Retina (tissue), 1 donor: ENCODE data around the gene DNAH1.

Experiments used
- DNase-seq: peaks from one replicate; pipeline ENCODE4 v3.0.0-alpha.2; 2016

DNAH1 gene

DNA sequence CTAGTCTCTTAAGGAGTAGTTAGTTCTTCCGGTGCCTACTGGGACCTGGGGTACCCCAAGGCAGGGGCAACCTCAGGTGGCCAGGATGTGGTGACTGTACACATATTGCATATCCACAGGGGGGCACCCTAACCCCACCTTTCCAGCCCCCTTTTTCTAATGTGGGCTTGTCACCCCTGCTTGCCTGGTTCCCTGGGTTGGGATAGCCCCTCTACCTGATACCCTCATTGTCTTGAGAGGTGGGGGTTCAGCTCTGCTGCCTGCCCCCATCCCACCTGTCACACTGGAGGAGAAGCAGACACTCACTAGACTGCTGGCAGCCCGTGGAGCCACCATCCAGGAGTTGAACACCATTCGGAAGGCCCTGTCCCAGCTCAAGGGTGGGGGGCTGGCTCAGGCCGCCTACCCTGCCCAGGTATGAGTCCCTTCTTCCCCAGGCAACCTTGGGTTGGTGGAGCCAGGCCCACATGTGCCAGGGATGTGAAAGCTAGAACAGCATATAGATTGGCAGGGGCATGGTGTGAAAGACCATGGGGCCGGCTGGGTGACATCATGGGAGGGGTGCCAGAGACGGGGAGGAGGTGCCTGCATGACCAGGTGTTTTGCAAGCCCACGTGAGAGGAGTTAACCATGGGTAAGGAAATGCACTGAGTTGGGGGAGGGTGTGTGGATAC lies 24.5 kb upstream of the DNAH1 start:
- DNase-seq: peak; percentile 56

DNA sequence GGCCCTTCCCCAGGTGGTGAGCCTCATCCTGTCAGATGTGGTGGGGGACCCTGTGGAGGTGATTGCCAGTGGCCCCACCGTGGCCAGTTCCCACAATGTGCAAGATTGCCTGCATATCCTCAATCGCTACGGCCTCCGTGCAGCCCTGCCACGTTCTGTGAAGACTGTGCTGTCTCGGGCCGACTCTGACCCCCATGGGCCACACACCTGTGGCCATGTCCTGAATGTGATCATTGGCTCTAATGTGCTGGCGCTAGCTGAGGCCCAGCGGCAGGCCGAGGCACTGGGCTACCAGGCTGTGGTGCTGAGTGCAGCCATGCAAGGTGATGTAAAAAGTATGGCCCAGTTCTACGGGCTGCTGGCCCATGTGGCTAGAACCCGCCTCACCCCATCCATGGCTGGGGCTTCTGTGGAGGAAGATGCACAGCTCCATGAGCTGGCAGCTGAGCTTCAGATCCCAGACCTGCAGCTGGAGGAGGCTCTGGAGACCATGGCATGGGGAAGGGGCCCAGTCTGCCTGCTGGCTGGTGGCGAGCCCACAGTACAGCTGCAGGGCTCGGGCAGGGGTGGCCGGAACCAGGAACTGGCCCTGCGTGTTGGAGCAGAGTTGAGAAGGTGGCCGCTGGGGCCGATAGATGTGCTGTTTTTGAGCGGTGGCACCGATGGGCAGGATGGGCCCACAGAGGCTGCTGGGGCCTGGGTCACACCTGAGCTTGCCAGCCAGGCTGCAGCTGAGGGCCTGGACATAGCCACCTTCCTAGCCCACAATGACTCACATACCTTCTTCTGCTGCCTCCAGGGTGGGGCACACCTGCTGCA lies 23.7 kb upstream of the DNAH1 start:
- no peak for DNase-seq

DNA sequence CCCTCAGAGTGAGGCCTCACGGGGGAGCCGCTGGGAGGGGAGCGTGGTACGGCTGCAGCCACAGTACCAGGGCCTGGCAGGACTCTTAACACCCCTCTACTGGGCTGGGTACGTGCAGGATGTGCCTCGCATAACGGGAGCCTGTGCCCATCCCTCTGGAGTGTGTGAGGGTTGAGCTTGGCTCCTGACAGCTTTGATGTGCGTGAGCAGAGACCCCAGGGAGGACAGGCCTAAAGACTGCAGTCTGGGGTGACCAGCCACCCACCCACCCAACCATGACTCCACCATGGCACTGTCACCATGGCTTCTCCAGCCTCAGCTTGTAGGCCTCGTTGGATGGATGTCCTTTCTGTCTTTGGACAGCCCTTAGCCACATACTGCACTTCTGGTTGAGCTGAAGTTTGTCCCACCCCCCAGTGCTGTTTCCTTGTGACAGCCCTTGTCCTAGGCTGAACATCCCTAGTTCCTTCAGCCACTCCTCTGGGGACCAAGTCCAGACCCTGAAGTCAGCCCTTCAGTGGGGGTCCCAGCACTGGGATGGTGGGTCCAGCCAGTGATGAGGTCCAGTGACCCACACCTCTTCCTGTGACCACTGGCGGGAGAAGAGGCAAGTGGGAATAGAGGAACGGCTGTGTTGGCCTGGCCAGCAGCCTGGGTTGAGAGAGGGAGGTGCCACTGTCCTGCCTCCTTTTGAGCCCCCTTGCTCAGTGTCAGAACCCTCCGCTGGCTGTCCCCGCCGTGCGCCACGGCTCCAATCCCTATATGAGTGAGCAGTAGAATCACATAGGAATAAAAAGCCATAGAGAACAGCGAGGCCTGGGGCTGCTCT lies 22.4 kb upstream of the DNAH1 start:
- DNase-seq: no peak

DNA sequence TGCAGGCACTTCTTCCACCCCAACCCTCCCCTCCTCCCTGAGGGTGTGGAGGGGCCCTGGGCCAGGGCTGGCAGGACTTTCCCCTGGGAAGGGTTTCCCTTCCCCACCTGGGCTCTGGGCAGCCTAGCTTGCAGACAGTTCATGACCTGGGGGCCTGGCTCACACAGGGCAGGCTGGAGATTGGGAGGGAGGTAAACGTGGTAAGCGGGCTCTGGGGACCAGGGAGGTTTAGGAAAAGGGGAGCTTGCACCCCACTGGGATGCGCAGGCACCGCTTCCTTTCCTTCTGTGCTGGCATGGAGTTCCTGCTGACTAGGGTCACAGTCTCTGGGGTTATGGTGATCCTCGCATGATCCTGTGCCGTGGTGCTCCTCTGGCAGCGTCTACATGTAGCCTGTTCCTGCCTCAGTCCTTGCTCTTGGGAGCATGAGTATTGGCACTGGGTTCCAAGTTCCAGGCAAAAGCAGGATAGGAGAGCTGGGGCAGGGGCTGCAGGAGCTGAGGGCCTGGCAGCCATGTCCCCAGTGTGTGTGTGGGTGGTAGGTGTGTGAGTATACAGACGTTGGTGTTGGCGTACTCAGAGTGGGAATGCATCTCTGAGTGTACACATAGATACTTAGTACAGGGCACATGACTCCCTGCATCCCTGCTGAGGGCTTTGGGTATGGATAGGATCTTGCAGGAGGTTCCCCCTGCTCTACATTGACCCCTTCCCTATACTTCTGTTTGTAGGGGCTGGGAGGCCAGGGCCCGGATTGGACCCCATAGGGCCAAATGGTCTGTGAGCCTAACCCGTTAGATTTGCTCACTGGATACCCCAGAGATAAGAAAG lies 21.6 kb upstream of the DNAH1 start:
- no peak for DNase-seq

DNA sequence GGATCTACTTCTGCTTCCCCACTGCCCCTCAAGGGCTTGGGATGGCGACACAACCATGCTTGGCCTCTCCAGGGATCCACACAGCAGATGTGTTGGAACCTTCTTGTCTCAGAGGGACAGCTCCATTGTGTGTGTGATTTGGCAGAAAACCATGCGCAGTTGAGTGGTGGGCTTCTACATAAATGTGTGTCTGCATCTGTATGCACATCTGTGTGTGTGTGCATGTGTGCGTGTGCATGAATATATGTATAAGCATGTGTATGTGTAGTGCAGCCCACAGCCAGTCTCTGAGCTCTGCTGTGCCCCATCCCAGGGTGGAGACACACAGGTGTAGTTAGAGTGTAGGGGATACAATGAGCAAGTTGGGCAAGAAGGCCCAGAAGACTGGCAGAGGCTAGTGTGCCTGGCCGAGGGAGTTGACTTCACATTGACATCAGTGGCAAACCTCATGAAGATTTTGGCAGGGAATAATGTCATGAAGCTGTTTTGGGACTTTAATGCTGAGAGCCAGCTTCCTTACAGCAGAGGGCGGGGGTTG lies 20.4 kb upstream of the DNAH1 start:
- DNase-seq: no peak

DNA sequence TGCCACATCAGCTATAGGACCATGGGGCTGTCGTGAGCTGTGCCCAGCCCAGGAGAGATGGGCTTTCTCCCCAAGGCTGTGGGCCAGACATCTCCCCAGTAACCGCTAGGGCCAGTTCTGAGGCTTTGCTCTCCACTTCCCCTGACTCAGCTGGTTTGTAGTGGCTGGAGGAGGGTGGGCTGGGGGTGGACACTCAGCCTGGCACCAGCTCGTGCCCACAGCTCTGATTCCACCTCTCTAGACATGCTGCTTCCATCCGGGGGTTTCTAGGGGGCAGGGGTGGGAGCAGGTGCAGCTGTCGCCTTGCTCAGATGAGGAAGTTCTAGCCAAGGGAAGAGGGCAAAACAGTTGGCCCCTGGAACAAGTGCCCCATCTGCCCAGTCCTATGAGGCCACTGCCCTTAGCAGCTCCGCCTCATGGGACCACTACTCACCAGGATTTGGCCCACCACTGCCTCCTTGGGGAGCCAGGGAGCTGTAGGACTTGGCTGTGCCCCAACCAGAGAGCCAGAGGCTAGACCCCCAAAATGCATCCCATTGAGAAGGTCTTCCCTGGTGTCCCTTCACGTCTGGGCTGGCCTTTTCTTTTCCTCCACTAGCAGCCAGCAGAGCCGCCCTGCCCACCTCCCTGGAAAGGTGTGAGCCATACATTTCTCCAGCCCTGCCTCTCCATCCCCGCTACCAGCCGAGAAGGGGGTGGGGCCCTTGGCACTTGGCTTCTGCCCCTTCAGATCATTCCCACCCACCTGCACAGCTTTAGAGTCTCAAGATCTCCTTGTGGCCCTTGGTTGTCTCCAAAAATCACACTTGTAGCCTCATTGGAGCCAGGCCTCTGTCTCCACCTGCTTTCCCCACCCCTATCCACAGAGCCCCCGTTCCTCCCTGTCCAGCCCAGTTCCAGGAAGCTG lies 18.6 kb upstream of the DNAH1 start:
- DNase-seq: no peak

DNA sequence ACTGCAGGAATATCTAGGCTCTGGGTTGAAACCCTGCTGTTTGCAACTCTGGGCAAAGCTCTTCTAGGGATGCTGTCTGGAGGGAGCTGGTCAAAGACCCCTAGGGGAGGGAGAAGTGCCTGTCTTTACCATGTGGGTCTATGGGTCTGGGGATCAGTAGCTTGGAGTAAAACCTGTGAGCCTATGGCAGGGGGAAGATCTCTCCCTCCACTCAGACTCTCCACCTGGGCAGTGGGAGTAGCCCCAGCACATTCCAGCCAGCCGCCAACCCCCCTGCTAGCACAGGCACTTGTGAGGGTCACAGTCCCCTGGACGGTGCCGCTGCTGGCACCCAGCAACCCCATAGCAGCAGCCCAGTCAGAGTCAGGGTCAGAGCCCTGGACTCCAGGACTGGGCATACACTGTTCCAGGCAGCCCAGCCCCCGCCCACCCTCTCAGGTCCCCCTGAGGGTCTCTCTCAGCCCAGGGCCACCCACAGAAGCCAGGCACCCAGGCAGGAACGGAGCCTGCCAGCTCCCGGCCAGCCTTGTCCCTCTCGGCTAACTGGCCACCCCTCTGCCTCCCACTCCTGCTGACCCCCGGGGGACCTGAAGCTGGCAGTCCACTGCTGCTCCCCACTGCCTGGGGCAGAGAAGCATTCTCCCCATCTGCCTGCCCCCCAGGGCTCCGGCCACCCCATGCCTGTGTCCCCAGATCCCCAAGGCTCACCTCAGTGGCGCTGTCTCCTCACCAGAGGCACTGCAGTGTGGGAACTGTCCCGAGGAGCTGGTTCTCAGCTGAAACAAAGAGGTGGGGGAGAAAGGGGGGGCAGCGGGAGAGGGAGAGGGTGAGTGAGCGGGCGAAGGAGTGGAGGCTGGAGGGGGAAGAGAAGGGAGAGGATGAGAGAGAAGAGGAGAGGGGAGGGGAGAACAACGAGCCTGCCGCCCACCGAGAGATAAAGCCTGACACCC lies 17.7 kb upstream of the DNAH1 start:
- DNase-seq: peak; percentile 81

DNA sequence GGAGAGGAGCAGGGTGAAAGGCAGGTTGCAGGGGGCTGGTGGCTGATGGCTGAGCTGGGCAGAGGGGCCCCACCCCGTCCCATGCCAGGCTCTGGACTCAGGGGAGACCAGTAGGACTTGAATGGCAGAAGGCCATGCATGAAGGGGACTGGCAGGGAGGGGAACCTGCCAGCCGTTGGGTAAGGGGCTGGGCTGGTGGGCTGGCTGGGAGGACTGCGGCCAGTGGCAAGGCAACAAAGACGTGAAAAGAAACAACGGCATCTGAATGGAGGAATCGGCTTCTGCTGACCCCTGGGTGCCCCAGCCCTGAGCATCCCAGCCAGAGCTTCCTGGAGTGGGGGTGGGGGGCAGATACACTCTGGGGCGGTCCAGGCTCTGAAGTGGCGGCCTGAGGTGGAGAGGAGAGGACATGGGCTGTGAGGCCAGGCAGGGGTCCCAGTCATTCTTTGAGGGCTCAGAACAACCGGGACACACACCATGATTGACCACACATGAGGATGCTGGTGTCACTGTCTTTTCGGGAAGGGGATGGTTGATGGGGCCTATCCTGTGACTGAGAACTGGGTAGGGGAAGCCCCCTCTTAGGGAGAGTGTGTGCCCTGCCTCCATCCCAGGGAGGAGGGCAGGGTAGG lies 16.8 kb upstream of the DNAH1 start:
- DNase-seq: peak; percentile 77

DNA sequence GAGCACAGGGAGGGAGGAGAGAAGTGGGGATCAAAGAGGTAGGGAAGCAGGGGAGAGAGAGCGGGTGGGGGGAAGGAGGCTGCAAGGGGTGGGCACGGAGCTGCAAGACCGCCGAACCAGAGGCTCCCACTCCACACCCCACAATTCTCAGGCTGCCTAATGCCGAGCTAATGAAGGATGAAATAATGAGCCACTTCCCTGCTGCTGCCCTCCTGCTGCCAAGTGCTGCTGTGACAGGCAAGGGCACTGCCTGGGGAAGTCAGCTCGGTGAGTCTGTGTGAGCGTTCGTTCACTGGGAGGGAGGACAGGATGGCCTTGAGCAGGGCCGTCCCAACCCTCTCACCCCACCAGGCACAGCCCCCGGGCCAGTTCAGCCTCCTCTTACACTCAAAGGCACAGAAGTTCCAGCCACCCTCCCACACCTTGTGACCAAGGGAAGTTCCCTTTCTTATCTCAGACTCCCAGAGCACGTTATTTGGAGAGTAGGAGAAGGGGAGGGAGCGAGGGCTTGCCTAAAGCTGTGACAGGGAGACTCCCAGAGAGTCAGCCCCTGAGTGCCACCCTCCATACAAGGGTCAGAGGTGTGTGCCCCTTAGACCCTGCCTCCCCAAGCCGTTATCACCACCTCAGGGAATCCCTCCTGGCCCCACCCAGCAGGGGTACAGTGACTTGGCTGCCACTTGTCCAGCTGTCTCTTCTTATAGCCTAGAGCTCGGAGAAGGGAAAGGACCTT lies 16.1 kb upstream of the DNAH1 start:
- peak; percentile 79 for DNase-seq

DNA sequence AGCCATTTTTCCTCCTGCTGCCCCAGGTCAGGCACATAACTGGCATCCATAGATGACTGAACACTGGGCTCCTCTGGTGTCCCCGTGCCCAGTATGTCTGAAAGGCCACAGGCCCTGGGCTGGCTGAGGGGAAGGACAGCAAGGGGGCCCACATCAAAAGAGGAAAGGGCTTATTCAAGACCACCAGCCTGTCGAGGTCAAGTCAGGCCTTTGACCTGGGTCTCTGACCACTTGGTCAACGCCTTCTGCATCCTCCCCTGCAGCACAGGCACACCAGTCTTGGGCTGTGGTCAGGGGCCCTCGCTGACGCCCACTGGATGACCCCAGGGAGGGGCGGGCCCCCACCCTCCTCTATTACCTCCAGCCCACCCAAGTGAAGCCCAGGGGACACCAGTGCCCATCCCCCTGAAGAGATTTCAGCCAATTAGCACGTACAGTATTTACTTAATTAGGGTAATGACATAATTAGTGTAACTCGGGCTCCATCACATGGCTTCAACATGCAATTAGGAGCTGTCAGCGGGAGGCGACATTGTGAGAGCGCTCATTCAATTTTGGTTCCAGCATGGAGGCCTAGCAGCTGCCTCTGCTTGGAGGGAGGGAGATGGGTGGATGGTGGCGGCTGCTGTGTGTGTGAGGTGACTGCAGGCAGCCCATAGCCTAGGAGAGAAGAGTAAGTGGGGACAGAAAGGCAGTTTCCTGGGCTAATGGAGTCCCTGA lies 13.5 kb upstream of the DNAH1 start:
- peak; percentile 86 for DNase-seq

DNA sequence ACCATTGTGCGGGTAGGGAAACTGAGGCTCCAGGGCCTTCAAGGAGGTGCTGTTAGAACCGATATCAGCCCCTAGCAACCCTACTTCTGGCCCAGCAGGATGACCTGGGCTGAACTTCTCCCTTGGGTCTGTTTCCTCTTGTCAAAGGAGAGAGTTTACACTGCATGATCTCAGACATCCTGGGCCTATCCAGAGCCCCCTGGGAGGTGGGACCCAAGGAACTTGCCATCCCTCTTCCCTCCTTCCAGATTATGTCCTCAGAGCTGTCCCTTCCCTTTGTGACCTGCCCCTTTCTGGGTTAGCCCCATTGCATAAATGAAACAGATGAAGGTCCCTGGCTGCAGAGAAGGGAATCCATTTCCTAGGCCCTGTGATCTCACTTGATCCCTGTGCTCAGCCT lies 12.3 kb upstream of the DNAH1 start:
- no peak for DNase-seq

DNA sequence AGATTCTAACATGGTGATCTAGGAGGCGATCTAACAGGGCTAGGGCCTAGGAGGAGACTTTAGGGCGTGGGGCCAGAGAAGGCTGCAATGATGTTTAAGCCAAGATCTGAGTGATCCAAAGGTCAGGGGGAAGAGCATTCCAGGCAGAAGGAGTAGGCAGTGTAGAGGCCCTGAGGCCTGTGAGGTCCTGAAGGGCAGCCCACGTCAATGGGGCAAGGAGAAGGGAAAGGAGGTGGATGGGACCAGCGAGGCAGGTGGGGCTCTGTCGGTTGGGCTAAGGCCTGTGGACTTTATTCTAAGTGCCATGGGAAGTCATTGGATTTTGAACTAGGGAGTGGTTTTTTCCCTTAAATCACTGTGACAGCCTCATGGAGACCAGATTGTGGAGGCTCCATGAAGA lies 10.2 kb upstream of the DNAH1 start:
- no peak for DNase-seq

DNA sequence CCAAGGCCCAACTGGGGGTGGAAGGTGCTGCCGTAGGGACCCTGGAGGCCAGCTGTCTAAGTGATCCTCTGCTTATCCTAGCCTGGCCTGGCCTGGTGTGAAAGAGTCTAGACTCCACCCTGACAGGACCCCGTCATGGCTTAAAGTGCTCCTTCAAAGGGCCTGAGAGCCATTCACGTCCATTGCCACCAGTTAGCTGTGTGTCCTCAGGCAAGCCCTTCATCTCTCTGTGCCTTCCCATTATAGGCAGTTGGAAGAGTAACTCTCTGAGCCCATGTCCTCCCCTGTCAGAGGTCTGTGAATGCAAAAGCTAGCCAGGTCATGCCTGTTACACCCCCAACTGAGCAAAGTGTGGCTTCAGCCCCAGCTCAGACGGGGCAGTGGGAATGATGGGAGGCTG lies 9.1 kb upstream of the DNAH1 start:
- DNase-seq: no peak

DNA sequence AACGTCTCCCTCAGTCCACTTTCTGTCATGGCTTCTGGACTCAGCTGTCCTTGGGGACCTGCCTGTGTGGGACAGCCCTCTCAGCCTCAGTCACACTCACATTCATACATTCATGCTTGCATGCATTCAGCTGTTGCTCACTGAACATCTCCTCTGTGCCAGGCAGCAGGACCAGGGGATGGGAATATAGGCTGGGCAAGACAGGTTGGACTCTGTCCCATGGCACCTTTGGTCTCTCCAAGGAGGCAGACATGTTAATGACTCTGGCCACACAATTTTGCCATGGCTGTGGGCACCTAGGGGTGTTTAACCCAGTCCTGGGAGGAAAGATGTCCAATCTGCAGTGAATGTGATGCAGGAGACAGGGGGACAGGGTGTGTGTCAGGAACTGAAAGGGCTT lies 7.8 kb upstream of the DNAH1 start:
- DNase-seq: no peak

DNA sequence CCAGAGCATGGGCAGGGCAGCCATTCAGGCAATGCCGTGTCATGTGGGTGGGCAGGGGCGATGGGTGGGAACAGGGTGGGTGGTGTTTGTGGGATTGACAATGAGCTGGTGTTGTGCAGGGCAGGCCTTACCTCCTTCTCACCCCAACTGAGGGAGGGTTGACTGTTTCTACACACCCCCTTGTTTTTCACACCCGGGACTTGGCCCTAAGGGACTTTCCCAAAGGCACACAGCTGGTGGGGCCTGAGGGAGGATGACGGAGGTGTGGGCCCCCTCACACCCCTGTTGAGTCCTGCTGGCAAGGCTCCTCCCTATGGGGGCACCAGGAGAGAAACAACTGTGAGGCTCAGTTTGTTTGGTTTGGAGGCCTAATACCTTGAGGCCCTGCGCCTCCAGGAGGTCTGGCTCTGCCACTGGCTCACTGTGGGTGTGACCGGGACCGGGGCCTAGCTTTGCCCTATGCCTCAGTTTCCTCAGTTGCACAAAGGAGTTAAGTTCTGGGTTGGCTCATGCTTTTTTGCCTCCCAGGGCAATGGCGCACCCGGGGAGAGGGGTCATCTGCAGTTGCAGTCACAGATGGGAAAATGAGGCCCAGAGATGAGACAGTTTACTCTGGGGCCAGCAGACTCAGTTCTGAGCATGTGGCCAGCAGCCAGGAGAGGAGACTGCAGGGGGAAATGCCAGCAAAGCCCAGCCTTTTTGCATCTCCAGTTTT lies 5.1 kb upstream of the DNAH1 start:
- DNase-seq: no peak

DNA sequence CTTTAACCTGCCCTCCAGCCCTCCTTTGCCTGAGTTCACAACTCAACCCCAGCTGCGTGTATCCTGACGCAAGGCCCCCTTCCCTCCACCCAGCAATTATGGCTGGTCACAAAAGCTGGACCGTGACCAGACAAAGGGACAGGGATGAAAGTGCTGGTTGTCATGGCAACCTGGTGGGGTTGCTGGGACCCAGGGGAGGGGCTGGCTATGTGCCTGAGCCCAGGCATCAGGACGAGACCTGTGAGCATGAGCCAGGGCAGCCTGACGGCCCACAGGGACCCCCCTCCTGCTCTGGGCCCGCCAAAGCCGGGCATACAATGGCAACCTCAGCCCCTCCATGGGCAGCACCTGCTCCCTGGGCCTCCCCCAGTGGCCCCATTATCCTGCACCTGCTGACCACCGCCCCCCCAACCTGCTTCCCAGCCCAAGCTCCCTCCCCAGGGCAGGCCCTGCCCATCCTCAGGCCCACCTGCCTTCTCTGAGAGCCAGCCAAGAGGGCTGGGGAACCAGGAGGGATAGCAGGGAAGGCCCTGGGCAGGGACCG lies 4.5 kb upstream of the DNAH1 start:
- DNase-seq: peak; percentile 88

DNA sequence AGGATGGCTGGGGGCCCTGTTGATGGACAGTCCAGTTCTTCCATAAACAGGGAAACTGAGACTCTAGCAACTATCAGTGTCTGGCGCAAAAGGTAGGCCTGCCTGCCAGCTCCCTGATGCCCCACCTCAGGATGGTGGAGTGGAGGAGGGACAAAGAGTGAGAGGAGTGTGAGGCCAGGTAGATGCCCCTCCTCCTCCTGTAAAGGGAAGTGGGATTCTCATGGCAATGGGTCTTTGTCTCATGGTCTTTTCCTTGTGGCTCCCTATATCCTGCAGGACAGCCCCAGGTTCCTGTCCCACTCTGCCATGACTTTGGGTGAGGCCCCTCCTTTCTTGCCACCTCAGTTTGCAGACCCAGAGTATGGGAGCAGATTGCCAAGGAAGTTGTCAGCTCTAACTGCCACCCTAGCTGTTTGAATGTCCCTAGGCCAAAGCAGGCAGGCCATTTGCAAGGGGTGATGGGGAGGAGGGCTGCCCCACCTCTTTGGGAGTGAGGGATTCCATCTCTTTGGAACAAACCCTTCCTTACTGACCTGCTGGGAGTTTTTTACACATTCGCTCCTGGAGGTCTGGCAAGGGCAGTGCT lies 2.8 kb upstream of the DNAH1 start:
- no peak for DNase-seq
